H9 (cell line): Measurements from ENCODE around the gene ABHD14A. TPM values are rescaled to one million over a fixed set of nuclear protein-coding genes. Genes with fewer than 3 reads are reported as not detected.

ENCODE experiments used
- DNase-seq: peaks from one replicate; pipeline ENCODE4 v3.0.0-alpha.2; 2017
- H2AFZ ChIP-seq: one replicate; pipeline ENCODE4 v1.6.1; 2013; ENCODE audit warnings: mild to moderate bottlenecking, low read length, control low read depth, moderate library complexity
- H2AK5ac ChIP-seq: 2 replicates; pipeline ENCODE4 v1.6.1; 2013; ENCODE audit warnings: low read length, control low read depth, mixed read lengths; ENCODE audit not compliant: insufficient read length
- H2BK120ac ChIP-seq: one replicate; pipeline ENCODE4 v1.6.1; 2013; ENCODE audit warnings: low read depth, mild to moderate bottlenecking, low read length, control low read depth, inconsistent platforms; ENCODE audit not compliant: poor library complexity, severe bottlenecking
- H2BK12ac ChIP-seq: 2 replicates; pipeline ENCODE4 v1.6.1; 2013; ENCODE audit warnings: low read length, control low read depth, mixed read lengths, low read depth; ENCODE audit not compliant: insufficient read length
- H2BK15ac ChIP-seq: 2 replicates; pipeline ENCODE4 v1.6.1; 2013; ENCODE audit warnings: low read depth, low read length, control low read depth
- H2BK20ac ChIP-seq: one replicate; pipeline ENCODE4 v1.6.1; 2013; ENCODE audit warnings: low read depth, mild to moderate bottlenecking, low read length, control low read depth, inconsistent platforms; ENCODE audit not compliant: poor library complexity, severe bottlenecking
- H2BK5ac ChIP-seq: 2 replicates; pipeline ENCODE4 v1.6.1; 2013; ENCODE audit warnings: low read length, control low read depth, mixed read lengths; ENCODE audit not compliant: insufficient read length
- H3K14ac ChIP-seq: 2 replicates; pipeline ENCODE4 v1.6.1; 2013; ENCODE audit warnings: low read length, control low read depth; ENCODE audit not compliant: insufficient read depth
- H3K18ac ChIP-seq: 2 replicates; pipeline ENCODE4 v1.6.1; 2013; ENCODE audit warnings: low read depth, mild to moderate bottlenecking, mixed read lengths, low read length, control low read depth; ENCODE audit not compliant: insufficient read length
- H3K23ac ChIP-seq: 2 replicates; pipeline ENCODE4 v1.6.1; 2013; ENCODE audit warnings: low read length, control low read depth, mixed read lengths, low read depth; ENCODE audit not compliant: insufficient read length
- H3K23me2 ChIP-seq: 2 replicates; pipeline ENCODE4 v1.6.1; 2013; ENCODE audit warnings: low read depth, mild to moderate bottlenecking, mixed read lengths, low read length, control low read depth; ENCODE audit not compliant: insufficient read length, poor library complexity, severe bottlenecking
- H3K27ac ChIP-seq: 2 replicates; pipeline ENCODE4 v1.5.1; 2013; ENCODE audit warnings: low read length, control low read depth, mixed read lengths, low read depth; ENCODE audit not compliant: insufficient read length
- H3K27me3 ChIP-seq: 2 replicates; pipeline ENCODE4 v1.6.1; 2013; ENCODE audit warnings: low read length, control low read depth, inconsistent platforms; ENCODE audit not compliant: insufficient read depth
- H3K4ac ChIP-seq: 2 replicates; pipeline ENCODE4 v1.6.1; 2013; ENCODE audit warnings: low read depth, mild to moderate bottlenecking, control low read depth, inconsistent platforms, low read length, moderate library complexity
- H3K4me1 ChIP-seq: 2 replicates; pipeline ENCODE4 v1.6.1; 2013; ENCODE audit warnings: low read length, control low read depth, inconsistent platforms; ENCODE audit not compliant: insufficient read depth
- H3K4me2 ChIP-seq: 2 replicates; pipeline ENCODE4 v1.6.1; 2013; ENCODE audit warnings: low read length, control low read depth, mixed read lengths; ENCODE audit not compliant: insufficient read length, insufficient read depth
- H3K56ac ChIP-seq: 2 replicates; pipeline ENCODE4 v1.6.1; 2013; ENCODE audit warnings: low read depth, mild to moderate bottlenecking, mixed read lengths, low read length, control low read depth; ENCODE audit not compliant: insufficient read length
- H3K79me1 ChIP-seq: 2 replicates; pipeline ENCODE4 v1.6.1; 2013; ENCODE audit warnings: low read depth, mild to moderate bottlenecking, moderate library complexity, low read length, control low read depth, inconsistent platforms; ENCODE audit not compliant: insufficient read depth, poor library complexity, severe bottlenecking
- H3K79me2 ChIP-seq: 2 replicates; pipeline ENCODE4 v1.6.1; 2013; ENCODE audit warnings: low read length, control low read depth, inconsistent platforms; ENCODE audit not compliant: insufficient read depth
- H3K9ac ChIP-seq: 2 replicates; pipeline ENCODE4 v1.6.1; 2013; ENCODE audit warnings: low read length, control low read depth, mixed read lengths; ENCODE audit not compliant: insufficient read length; ENCODE audit errors: extremely low read depth
- H3K9me3 ChIP-seq: one replicate; pipeline ENCODE4 v1.6.1; 2013; ENCODE audit warnings: low read depth, low read length, inconsistent platforms; ENCODE audit not compliant: control insufficient read depth
- H3T11ph ChIP-seq: one replicate; pipeline ENCODE4 v1.6.1; 2013; ENCODE audit warnings: mild to moderate bottlenecking, low read length, control low read depth, inconsistent platforms
- H4K20me1 ChIP-seq: one replicate; pipeline ENCODE4 v1.6.1; 2013; ENCODE audit not compliant: control insufficient read depth, insufficient read length, insufficient read depth
- H4K5ac ChIP-seq: 2 replicates; pipeline ENCODE4 v1.6.1; 2013; ENCODE audit warnings: low read depth, mild to moderate bottlenecking, mixed read lengths, low read length, control low read depth; ENCODE audit not compliant: insufficient read length
- H4K8ac ChIP-seq: replicated peaks from 2 replicates; pipeline ENCODE4 v1.6.1; 2013; ENCODE audit warnings: low read length, control low read depth, mixed read lengths, low read depth; ENCODE audit not compliant: insufficient read length
- H4K91ac ChIP-seq: 2 replicates; pipeline ENCODE4 v1.6.1; 2013; ENCODE audit warnings: low read depth, mild to moderate bottlenecking, moderate library complexity, mixed read lengths, low read length, control low read depth; ENCODE audit not compliant: insufficient read length
- H3K27ac Mint-ChIP-seq, 3 experiments: 2 replicates in 2 of 3; 3 replicates in 1 of 3; pipeline ENCODE4 v1.8.0; 2020 to 2021; ENCODE audit warnings: mixed read lengths in 3 of 3, mild to moderate bottlenecking in 1 of 3, moderate library complexity in 1 of 3
- H3K27me3 Mint-ChIP-seq: 2 replicates; pipeline ENCODE4 v1.8.0; 2021; ENCODE audit warnings: low read depth, mild to moderate bottlenecking, moderate library complexity, mixed read lengths
- H3K36me3 Mint-ChIP-seq, 3 experiments: 2 replicates in 2 of 3; 3 replicates in 1 of 3; pipeline ENCODE4 v1.8.0; 2020 to 2021; ENCODE audit warnings: low read depth in 3 of 3, mixed read lengths in 3 of 3; ENCODE audit not compliant: insufficient read depth in 1 of 3
- H3K4me1 Mint-ChIP-seq, 2 experiments: 2 replicates each; pipeline ENCODE4 v1.8.0; 2020; ENCODE audit warnings: mixed read lengths in 2 of 2
- H3K4me3 Mint-ChIP-seq, 2 experiments: 2 replicates in 1 of 2; 3 replicates in 1 of 2; pipeline ENCODE4 v1.8.0; 2020 to 2021; ENCODE audit warnings: mild to moderate bottlenecking in 2 of 2, mixed read lengths in 2 of 2, moderate library complexity in 1 of 2
- H3K9me3 Mint-ChIP-seq, 2 experiments: 2 replicates in 1 of 2; 3 replicates in 1 of 2; pipeline ENCODE4 v1.8.0; 2020; ENCODE audit warnings: mild to moderate bottlenecking in 2 of 2, mixed read lengths in 2 of 2, moderate library complexity in 1 of 2
- WGBS: extraction: QIAGEN DNeasy Blood & Tissue Kit; methylation state at CpG from one replicate; pipeline ENCODE4 v1.1.7; 2013; ENCODE audit warnings: missing lambda C conversion rate, low lambda C conversion rate, mixed read lengths; ENCODE audit not compliant: insufficient read length; ENCODE audit errors: extremely low coverage; 5-methylcytosine and 5-hydroxymethylcytosine counted together
- total RNA-seq: library from RNA; stranded (reverse); gene quantifications from 2 replicates; pipeline ENCODE4 v1.2.1, GENCODE V29; 2021
- TF ChIP-seq, protein P1 (sequence below): fragments of 200-600 bp; sonication (generic); conservative IDR thresholded peaks from 3 replicates; pipeline ENCODE4 v1.8.0; 2021; ENCODE audit warnings: antibody characterized with exemption, mild to moderate bottlenecking

The ABHD14A gene
- total RNA-seq, 1 experiment from 2014 or later = 3.1 TPM

DNA sequence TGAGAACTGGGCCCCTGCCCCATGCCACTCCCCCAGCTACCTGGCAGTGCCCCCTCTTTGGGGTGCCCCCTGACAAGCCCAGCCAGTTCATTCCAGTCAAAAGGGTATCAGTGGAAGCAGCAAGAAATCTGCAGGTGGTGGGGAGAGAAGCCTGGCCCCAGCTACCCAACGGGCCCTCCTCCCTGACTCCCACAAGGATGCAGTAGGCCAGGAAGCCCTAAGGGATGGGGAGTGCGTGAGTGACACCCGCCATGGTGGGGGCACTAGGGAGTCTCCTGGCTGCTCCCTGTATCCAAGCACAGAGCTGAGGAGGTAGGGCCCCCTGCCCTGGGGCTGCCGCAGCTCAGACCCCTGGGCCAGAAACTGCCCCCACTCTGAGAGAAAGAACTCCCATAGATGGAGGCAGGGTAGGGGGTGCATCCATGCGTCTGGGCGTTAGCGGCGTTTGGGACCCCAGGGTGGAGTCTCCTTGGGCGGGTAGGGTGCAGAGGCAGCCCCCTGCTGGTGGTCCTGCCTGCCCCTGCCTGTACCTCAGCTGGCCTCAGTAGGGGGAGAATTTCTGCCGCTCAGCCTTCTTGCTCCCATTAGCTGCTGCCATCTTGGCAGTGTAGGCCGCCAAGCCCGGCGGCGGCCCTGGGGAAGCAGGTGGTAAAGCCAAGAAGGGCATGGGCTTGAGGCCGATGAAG, 17.2 kb upstream of the ABHD14A start:
- H3K56ac ChIP-seq = no peak overlapping the region
- TF ChIP-seq, protein P1, sequence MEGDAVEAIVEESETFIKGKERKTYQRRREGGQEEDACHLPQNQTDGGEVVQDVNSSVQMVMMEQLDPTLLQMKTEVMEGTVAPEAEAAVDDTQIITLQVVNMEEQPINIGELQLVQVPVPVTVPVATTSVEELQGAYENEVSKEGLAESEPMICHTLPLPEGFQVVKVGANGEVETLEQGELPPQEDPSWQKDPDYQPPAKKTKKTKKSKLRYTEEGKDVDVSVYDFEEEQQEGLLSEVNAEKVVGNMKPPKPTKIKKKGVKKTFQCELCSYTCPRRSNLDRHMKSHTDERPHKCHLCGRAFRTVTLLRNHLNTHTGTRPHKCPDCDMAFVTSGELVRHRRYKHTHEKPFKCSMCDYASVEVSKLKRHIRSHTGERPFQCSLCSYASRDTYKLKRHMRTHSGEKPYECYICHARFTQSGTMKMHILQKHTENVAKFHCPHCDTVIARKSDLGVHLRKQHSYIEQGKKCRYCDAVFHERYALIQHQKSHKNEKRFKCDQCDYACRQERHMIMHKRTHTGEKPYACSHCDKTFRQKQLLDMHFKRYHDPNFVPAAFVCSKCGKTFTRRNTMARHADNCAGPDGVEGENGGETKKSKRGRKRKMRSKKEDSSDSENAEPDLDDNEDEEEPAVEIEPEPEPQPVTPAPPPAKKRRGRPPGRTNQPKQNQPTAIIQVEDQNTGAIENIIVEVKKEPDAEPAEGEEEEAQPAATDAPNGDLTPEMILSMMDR = no peak
- H2BK20ac ChIP-seq = no peak overlapping the region
- no peak overlapping the region for H4K91ac ChIP-seq
- H3K27me3 ChIP-seq = peaks cover 21% of the 10 kb centered on the region
- no peak overlapping the region for H3K27ac Mint-ChIP-seq
- no peaks in the 10 kb centered on the region for H3K36me3 Mint-ChIP-seq
- H2BK15ac ChIP-seq = no peak overlapping the region
- no peak overlapping the region for H2AFZ ChIP-seq
- no peak overlapping the region for H3K14ac ChIP-seq
- H3K79me1 ChIP-seq = no peaks in the 10 kb centered on the region
- no peak overlapping the region for H3K4me3 Mint-ChIP-seq
- no CpG with 5 or more reads among the region's 15 CpGs for WGBS
- H3K9ac ChIP-seq = no peak overlapping the region
- no peaks in the 10 kb centered on the region for H3K9me3 Mint-ChIP-seq
- no peaks in the 10 kb centered on the region for H3K23me2 ChIP-seq
- H2BK12ac ChIP-seq = no peak overlapping the region
- H3T11ph ChIP-seq = no peak overlapping the region
- H3K18ac ChIP-seq = no peak overlapping the region
- H3K4me2 ChIP-seq = no peak overlapping the region
- H3K4me1 ChIP-seq = no peaks in the 10 kb centered on the region
- no peak overlapping the region for H3K27ac ChIP-seq
- no peak overlapping the region for H2BK120ac ChIP-seq
- no peaks in the 10 kb centered on the region for H3K79me2 ChIP-seq
- no peak overlapping the region for H3K23ac ChIP-seq
- no peak overlapping the region for H2AK5ac ChIP-seq
- DNase-seq = no peak
- peaks cover 71% of the 10 kb centered on the region for H3K27me3 Mint-ChIP-seq
- H3K4me1 Mint-ChIP-seq = peaks cover 12 to 25% of the 10 kb centered on the region in 2 experiments
- no peaks in the 10 kb centered on the region for H4K20me1 ChIP-seq
- H3K4ac ChIP-seq = no peak overlapping the region
- no peaks in the 10 kb centered on the region for H3K9me3 ChIP-seq
- H2BK5ac ChIP-seq = no peak overlapping the region
- no peak overlapping the region for H4K5ac ChIP-seq
- H4K8ac ChIP-seq = no peak overlapping the region
